ENCODE data around the gene MED8.
"Not testable (repeated sequence)": the region's sequence is repeated elsewhere in the genome, so short reads cannot be mapped to it uniquely, and the experiment has no call there.

Gene MED8

DNA sequence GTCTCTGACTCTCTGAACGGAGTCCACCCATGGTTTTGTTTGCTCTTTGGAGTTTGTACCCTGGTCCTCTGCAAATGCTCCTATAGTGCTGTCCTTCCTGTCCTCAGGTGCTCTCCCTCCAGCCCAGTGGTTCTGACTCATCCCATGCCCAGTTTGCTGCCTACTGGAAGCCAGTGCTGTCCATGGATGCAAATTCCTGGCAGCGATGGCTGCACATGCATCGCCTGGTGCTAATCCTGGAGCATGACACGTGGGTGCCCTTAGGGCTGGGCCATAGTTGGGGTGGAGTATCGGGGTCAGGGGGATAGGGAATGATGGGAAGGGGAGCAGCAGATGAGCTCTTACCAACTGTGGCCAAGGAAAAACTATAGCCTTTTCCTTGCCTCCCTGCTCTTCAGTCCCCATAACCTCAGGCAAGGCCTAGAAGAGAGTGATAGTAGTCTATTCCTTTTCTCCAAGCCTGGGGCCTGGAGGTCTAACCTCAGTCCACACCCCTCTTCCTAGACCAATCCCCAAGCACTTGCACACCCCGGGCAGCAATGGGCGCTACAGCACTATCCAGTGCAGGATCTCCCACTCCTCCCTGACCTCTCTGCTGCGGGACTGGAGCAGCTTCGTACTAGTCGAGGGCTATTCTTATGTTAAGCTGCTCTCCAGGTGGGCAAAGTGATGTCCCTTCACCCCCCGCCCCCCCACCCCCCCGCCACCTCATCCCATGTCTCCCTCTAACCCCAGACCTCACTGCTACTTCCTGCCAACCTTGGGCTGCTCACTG, 32.6 kb upstream of the MED8 start:
- DNase-seq = no peak

- DNase-seq = no peak
Measured at GRCh38 chr1:43421396-43421795, 31.8 kb upstream of the MED8 start.

- no peak for DNase-seq
Measured at GRCh38 chr1:43420874-43421273, 31.3 kb upstream of the MED8 start.

DNA sequence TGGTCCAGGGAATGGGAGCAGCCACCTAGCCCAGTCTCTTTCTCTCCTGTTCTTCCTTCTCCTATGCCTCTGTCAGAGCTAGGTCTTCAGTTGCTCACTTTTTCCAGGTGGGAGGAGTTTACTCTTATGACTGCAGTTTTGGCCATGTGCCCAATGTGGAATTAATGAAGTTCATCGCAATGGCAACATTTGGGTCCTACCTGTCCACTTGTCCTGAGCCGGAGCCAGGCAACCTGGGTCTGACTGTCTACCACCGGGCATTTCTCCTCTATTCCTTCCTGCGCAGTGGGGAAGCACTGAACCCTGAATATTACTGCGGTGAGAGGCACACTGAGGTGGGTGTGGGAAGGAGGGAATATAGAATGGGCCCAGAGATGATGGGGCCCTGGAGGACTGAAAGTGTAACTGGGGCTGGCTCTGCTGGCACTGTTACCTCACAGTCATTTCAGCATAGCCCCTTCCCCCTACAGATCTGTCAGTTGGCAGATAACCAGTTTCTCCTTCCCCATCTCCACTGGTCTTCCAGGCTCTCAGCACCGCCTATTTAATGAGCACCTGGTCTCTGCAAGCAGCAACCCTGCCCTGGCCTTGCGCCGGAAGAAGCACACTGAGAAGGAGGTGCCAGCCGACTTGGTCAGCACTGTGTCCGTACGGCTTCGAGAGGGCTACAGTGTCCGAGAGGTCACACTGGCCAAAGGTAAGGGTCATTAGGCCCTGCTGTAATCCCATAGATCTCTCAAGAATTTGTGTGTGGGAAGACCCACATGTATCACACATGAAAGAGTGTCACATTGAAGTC, 30.2 kb upstream of the MED8 start:
- DNase-seq = no peak

DNA sequence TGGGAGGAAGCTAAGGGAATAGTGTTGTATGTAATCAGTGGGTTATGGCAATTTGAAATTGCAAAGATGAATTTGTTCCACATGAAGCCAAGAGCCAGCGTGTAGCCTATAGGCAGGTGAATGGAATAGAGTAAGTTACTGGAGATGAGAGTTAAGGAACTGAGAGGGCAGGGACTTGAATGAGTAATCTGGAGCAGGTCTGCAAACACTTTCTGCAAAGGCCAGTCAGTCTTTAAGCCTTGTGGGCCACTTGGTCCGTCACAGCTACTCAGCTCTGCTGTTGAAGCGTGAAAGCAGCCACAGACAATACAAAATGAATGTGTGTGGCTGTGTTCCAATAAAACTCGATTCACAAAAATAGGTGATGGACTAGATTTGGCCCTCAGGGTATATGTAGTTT, 29.3 kb upstream of the MED8 start:
- DNase-seq = no peak

GRCh38 chr1:43415901-43416300, 26.3 kb upstream of the MED8 start:
- no peak for DNase-seq

DNA sequence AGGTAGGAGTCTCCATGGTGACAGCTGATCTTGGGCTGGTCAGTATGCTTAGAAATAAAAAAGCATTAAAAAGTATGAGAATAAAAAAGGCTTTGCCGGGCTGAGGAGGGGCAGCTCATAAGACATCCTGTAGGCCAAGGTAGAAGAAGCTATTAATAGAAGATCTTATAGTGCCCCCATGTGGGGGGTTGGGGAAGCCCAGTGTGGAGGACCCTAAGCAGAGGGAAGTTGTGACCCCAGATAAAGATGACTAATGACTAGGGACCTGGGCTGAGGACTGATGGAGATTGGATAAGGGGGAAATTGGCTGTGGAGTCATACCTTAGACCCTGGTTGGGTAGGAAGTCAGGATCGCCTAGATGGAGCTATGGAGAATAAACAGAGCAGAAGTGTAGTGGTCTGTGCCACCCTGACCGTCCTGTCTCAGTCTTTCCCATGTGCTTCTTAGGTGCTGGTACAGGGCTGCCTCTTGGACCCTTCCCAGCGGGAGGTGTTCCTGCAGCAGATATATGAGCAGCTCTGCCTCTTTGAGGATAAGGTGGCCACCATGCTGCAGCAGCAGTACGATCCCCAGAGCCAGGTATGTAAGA, 25.1 kb upstream of the MED8 start:
- DNase-seq = peak in 4 of 5 experiments; percentile 31 to 58 (median 46)

- DNase-seq = not testable (repeated sequence)
Measured at GRCh38 chr1:43413426-43413825, 23.8 kb upstream of the MED8 start.

GRCh38 chr1:43410571-43410970, 21.0 kb upstream of the MED8 start:
- no peak for DNase-seq

GRCh38 chr1:43405876-43406234, 16.3 kb upstream of the MED8 start:
- no peak for DNase-seq

DNA sequence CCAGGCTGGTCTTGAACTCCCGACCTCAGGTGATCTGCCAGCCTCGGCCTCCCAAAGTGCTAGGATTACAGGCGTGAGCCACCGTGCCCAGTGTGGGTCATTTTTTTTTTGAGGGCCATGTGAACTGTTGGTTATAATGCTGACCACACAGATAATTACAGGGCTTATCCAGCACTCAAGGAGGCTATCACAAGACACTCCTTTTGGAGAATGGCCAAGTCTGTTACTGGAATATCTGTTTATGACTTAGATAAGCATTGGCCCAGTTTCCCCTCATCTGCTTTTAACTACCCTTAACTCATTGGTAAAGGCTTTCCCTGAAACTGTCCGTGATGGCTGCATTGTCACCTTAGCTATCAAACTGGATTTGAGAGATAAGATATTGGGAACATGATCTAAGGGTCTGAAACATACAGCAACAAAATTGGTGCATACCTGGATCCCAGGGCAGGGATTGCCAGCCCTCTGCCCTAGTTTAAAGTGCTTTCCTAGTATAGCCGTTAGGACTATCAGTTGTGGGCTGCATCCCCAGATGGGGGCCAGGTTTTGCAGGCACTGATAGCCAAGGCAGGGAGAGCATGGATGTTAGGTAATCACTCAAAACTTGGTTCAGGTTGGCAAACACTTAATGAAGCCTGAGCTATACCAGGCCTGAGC, 15.7 kb upstream of the MED8 start:
- no peak for DNase-seq

DNA sequence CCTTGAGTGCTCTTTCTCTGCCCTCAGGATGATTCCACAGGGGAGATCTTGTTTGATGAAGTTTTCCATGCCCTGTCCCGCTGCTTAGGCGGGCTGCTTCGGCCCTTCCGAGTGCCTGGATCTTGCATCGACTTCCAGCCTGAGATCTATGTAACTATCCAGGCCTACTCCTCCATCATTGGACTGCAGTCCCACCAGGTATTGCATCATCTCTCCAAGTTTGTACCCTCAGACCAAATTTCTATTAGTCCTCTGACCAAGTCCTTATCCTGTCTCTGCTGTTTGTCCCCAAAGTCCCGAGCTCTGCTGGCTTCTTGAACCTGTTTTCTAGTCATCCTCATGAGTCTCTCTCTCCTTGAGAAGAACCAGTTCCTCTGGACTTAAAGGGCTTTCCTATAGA, 14.8 kb upstream of the MED8 start:
- DNase-seq = no peak

DNA sequence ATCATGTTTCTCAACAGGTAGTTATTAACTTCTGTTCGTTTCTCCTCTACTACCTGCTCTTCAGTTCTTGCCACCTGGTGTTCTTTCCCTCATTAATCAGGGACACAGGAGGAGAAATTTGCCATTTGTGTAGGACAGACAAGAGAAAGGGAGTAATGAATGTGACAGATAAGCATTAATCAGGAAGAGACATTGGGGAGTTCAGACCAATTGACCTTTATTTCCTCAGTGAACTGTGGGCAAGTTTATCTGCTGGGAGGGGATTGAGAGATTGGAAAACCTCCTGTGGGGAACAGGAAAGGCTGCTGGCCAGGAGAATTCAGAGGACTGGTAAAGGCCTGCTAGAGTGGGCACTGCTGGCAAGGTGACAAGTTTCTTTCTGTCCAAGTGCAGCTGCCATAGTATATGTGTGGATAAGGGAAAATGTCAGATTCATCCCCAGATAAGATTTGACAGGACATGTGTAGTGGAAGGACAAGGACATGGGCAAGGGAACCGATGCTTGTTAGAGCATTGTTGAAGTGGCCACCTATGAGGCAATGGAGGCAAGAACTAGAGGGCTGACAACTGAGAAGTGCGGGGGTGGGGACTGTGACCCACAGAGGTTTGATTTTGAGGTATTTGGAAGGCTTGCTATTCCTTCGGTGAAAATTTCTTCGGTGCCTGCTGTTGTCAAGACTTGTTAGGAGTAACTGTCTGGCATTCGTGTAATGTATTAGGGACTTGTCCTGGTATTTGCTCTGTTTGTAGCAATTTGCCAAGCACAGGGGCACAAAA, 12.7 kb upstream of the MED8 start:
- DNase-seq = no peak

GRCh38 chr1:43400441-43400840, 10.8 kb upstream of the MED8 start:
- DNase-seq = not testable (repeated sequence)

DNA sequence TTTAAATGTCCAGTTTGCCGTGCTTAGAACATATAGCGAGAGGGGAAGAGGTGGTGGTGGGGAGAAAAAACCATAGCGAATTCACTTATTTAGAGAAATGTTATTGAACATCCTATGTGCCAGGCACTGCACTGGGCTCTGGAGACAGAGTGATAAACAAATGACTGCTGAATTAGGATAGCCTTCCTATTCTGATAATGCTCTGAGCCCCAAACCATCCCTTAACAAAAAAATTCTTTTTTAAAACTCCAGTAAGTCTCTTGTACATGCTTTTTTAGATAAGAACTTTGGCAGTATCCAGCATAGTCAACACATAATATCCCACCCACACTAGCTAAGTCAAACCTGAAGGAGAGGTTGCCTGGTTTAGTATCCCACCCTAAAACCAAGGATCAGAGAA, 8.6 kb upstream of the MED8 start:
- DNase-seq = no peak

- DNase-seq = no peak
Measured at GRCh38 chr1:43396059-43396458, 6.5 kb upstream of the MED8 start.

DNA sequence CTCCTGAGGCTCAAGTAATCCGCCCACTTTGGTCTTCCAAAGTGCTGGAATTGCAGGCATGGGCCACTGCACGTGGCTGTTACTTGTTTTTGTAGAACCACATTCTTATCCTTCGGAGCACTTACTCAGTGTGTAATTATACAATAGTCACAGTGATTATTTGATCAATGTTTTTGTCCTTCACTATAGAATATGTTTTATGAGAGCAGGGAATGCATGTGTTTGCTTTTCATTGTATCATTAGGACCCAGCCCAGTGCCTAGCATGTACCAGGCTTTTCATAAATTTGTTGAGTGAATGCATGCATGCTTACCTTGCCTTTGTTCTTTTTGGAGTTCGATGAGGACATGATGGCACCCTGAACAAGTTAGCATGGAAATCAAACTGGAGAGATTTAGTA, 5.9 kb upstream of the MED8 start:
- no peak for DNase-seq

GRCh38 chr1:43392702-43393101, 3.1 kb upstream of the MED8 start:
- DNase-seq = no peak

GRCh38 chr1:43388613-43389012, 987 bp downstream of the MED8 start:
- no peak for DNase-seq

DNA sequence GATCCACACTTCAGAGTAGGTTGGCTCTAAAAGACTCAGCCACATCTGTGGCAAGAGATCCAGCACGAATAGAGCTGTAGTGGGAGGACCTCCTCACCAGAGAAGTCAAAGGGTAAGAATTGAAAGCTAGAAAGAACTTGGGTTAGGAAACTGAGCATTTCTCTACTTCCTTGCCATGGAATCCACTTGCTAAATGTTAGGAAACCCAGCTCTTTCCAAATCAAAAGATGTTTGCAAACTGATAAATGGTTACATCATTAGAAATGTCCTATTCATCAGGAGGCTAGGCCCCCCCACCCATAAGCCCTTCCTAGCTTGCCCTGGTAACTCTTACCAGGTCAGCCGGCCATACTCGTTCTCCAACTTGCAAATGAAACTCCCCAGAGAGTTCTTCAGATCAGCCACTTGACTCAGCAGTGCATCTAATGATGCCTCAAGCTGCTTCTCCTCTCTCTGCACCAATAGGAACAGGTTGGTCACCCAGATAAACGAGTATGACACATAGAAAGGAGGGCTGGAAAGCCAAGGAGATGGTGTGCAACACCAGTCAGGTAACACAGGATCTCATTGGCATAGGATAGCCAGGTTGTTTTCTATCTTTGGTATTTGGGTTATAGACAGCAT, 1.5 kb downstream of the MED8 start:
- no peak for DNase-seq

- no peak for DNase-seq
Measured at GRCh38 chr1:43386676-43387075, 2.9 kb downstream of the MED8 start.

DNA sequence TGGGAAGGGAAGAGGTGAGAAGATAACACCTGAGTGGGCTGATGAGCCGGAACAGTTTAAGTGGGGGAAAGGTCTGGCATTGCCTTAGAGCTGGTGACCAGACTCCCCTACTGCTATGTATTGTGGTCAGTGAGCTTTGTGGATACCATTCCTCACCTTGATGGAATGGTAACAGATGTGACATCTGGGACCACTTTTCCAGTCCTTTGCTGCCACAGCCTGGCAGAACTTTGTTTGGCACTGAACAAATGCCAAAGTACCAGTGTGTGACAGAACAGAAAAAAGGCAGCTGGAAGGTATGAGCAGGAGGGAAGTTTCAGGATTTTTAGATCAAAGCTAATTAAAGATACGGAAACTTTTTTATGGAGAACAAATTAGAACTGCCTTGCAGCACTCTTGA, 6.2 kb downstream of the MED8 start:
- DNase-seq = no peak
